ENCODE measurements around the gene TMEM225B.
"Not testable (repeated sequence)": the region's sequence is repeated elsewhere in the genome, so short reads cannot be mapped to it uniquely, and the experiment has no call there.

The TMEM225B gene

GRCh38 chr7:99623702-99624447 lies 25.8 kb downstream of the TMEM225B start:
- DNase-seq (ENCODE audit: low spot score) = no peak

- peak; percentile 72 for DNase-seq (ENCODE audit: low spot score)
Observed at GRCh38 chr7:99624484-99624883, 26.4 kb downstream of the TMEM225B start.

- DNase-seq (ENCODE audit: low spot score) = no peak
Observed at GRCh38 chr7:99625321-99625720, 27.3 kb downstream of the TMEM225B start.

- no peak for DNase-seq (ENCODE audit: low spot score)
Observed at GRCh38 chr7:99625961-99626360, 27.9 kb downstream of the TMEM225B start.

GRCh38 chr7:99626661-99627060 lies 28.6 kb downstream of the TMEM225B start:
- DNase-seq (ENCODE audit: low spot score) = no peak

- DNase-seq (ENCODE audit: low spot score) = no peak
Observed at GRCh38 chr7:99627513-99627912, 29.4 kb downstream of the TMEM225B start.

- no peak for DNase-seq (ENCODE audit: low spot score)
Observed at GRCh38 chr7:99628471-99629465, 30.7 kb downstream of the TMEM225B start.

GRCh38 chr7:99629643-99630042 lies 31.6 kb downstream of the TMEM225B start:
- DNase-seq (ENCODE audit: low spot score) = no peak

- DNase-seq (ENCODE audit: low spot score) = no peak
Observed at GRCh38 chr7:99631295-99632109, 33.4 kb downstream of the TMEM225B start.

- not testable (repeated sequence) for DNase-seq (ENCODE audit: low spot score)
Observed at GRCh38 chr7:99637414-99637813, 39.3 kb downstream of the TMEM225B start.

- no peak for DNase-seq (ENCODE audit: low spot score)
Observed at GRCh38 chr7:99638731-99639130, 40.7 kb downstream of the TMEM225B start.

- no peak for DNase-seq (ENCODE audit: low spot score)
Observed at GRCh38 chr7:99639267-99639666, 41.2 kb downstream of the TMEM225B start.

- DNase-seq (ENCODE audit: low spot score) = no peak
Observed at GRCh38 chr7:99642027-99642426, 44.0 kb downstream of the TMEM225B start.

- DNase-seq (ENCODE audit: low spot score) = no peak
Observed at GRCh38 chr7:99643464-99643863, 45.4 kb downstream of the TMEM225B start.

GRCh38 chr7:99644431-99644830 lies 46.4 kb downstream of the TMEM225B start:
- no peak for DNase-seq (ENCODE audit: low spot score)

- no peak for DNase-seq (ENCODE audit: low spot score)
Observed at GRCh38 chr7:99645590-99645989, 47.5 kb downstream of the TMEM225B start.

GRCh38 chr7:99648843-99649242 lies 50.8 kb downstream of the TMEM225B start:
- DNase-seq (ENCODE audit: low spot score) = no peak

- DNase-seq (ENCODE audit: low spot score) = no peak
Observed at GRCh38 chr7:99651290-99651689, 53.2 kb downstream of the TMEM225B start.

- DNase-seq (ENCODE audit: low spot score) = no peak
Observed at GRCh38 chr7:99652671-99653070, 54.6 kb downstream of the TMEM225B start.

GRCh38 chr7:99653269-99653668 lies 55.2 kb downstream of the TMEM225B start:
- not testable (repeated sequence) for DNase-seq (ENCODE audit: low spot score)

- no peak for DNase-seq (ENCODE audit: low spot score)
Observed at GRCh38 chr7:99653754-99654153, 55.7 kb downstream of the TMEM225B start.

GRCh38 chr7:99654626-99655025 lies 56.6 kb downstream of the TMEM225B start:
- not testable (repeated sequence) for DNase-seq (ENCODE audit: low spot score)
